GM12878 (cell line): ENCODE results near the gene SLC24A3. TPM values are rescaled to one million over a fixed set of nuclear protein-coding genes. Genes with fewer than 3 reads are reported as not detected.

ENCODE experiments used
- ATAC-seq: fragments of 200-7000 bp; cut with Tn5 transposase; 3 replicates; pipeline ENCODE4 v1.9.1; 2020; ENCODE audit warnings: mild to moderate bottlenecking, moderate library complexity
- BruUV-seq: library from RNA; stranded (reverse); fragments of 400-500 nt; replicated peaks from 2 replicates; lab custom pipeline; 2021; lab: Mats Ljungman, UMichigan
- CTCF ChIA-PET: fragments of 300-600 bp; sonication (Branson Sonifier 250); formaldehyde crosslinking; extraction: SDS; loops from one replicate; lab custom pipeline; 2021; ENCODE audit warnings: inconsistent platforms; lab: Yijun Ruan, JAX
- POLR2A ChIA-PET: fragments of 350-600 bp; formaldehyde crosslinking; extraction: SDS; loops from one replicate; lab custom pipeline; 2021; ENCODE audit warnings: inconsistent platforms; lab: Charles Lee
- RAD21 ChIA-PET: fragments of 300-600 bp; sonication (Branson Sonifier 250); formaldehyde crosslinking; loops from one replicate; lab custom pipeline; 2023; ENCODE audit warnings: antibody characterized with exemption; ENCODE audit not compliant: unreplicated experiment; lab: Charles Lee
- SMC1A ChIA-PET: fragments of 300-600 bp; sonication (Branson Sonifier 250); formaldehyde crosslinking; loops from one replicate; lab custom pipeline; 2023; ENCODE audit not compliant: unreplicated experiment, uncharacterized antibody; lab: Charles Lee
- DNase-seq: peaks from one replicate; pipeline ENCODE4 v3.0.0-alpha.2; 2011; ENCODE audit warnings: low read depth, low spot score
- FAIRE-seq: peaks from 3 replicates; lab custom pipeline; 2011; peaks lifted over from hg19 to GRCh38; lab: Jason Lieb, UNC
- H2AFZ ChIP-seq: 2 replicates; pipeline ENCODE4 v1.6.0; 2011; ENCODE audit warnings: low read depth, low read length, control low read depth; ENCODE audit not compliant: control insufficient read depth
- H3K27ac ChIP-seq: 2 replicates; pipeline ENCODE4 v1.5.1; 2011; ENCODE audit warnings: control low read depth; ENCODE audit not compliant: control insufficient read depth, insufficient read depth
- H3K27me3 ChIP-seq, 2 experiments: replicated peaks in 1 of 2; 2 replicates each; pipeline versions ENCODE4 v1.6.0 to v1.6.1; 2011; ENCODE audit warnings: low read length in 1 of 2; ENCODE audit not compliant: control insufficient read depth in 2 of 2, insufficient read depth in 2 of 2
- H3K36me3 ChIP-seq, 2 experiments: 2 replicates each; pipeline ENCODE4 v1.5.1; 2011; ENCODE audit warnings: low read length in 1 of 2; ENCODE audit not compliant: control insufficient read depth in 2 of 2, insufficient read depth in 2 of 2
- H3K4me1 ChIP-seq: 2 replicates; pipeline ENCODE4 v1.6.1; 2011; ENCODE audit warnings: mild to moderate bottlenecking, low read length, moderate library complexity, mixed read lengths; ENCODE audit not compliant: control insufficient read depth, insufficient read depth
- H3K4me2 ChIP-seq: 2 replicates; pipeline ENCODE4 v1.6.0; 2011; ENCODE audit warnings: control low read depth; ENCODE audit not compliant: control insufficient read depth, insufficient read depth
- H3K4me3 ChIP-seq: fragments of 200-600 bp; sonication (generic); 2 replicates; pipeline ENCODE4 v1.5.1; 2016
- H3K79me2 ChIP-seq: 2 replicates; pipeline ENCODE4 v1.6.0; 2011; ENCODE audit warnings: low read length; ENCODE audit not compliant: control insufficient read depth, insufficient read depth
- H3K9ac ChIP-seq: 2 replicates; pipeline ENCODE4 v1.8.0; 2011; ENCODE audit warnings: low read length, control low read depth, mixed read lengths; ENCODE audit not compliant: control insufficient read depth, insufficient read depth
- H3K9me3 ChIP-seq: replicated peaks from 3 replicates; pipeline ENCODE4 v1.5.1; 2011; ENCODE audit warnings: mild to moderate bottlenecking, low read length; ENCODE audit not compliant: control insufficient read depth, insufficient read depth
- H4K20me1 ChIP-seq: 2 replicates; pipeline ENCODE4 v1.6.0; 2011; ENCODE audit not compliant: control insufficient read depth, insufficient read depth
- ASH2L ChIP-seq: fragments of 300-600, 200-600 bp; sonication (generic); IDR thresholded peaks from 2 replicates; pipeline ENCODE4 v1.6.1; 2017; ENCODE audit warnings: low read depth, mild to moderate bottlenecking, borderline replicate concordance
- EZH2 ChIP-seq: IDR thresholded peaks from 2 replicates; pipeline ENCODE4 v1.6.1; 2012; ENCODE audit warnings: low read depth, mild to moderate bottlenecking, control low read depth, inconsistent platforms, low read length, borderline replicate concordance; ENCODE audit not compliant: control insufficient read depth
- HDGF ChIP-seq: fragments of 450-650 bp; IDR thresholded peaks from 2 replicates; pipeline ENCODE4 v1.6.1; 2016; ENCODE audit warnings: antibody characterized with exemption
- MYB ChIP-seq: fragments of 150-350 bp; IDR thresholded peaks from 2 replicates; pipeline ENCODE4 v1.6.1; 2014; ENCODE audit warnings: mild to moderate bottlenecking, low read depth, low read length, borderline replicate concordance
- MYC ChIP-seq: IDR thresholded peaks from 2 replicates; pipeline ENCODE4 v1.6.1; 2011; ENCODE audit warnings: mild to moderate bottlenecking, low read length, moderate library complexity, inconsistent platforms; ENCODE audit not compliant: insufficient read depth, insufficient replicate concordance, insufficient read length, severe bottlenecking
- RUNX3 ChIP-seq: IDR thresholded peaks from 2 replicates; pipeline ENCODE4 v1.6.1; 2012; ENCODE audit warnings: low read length, inconsistent platforms
- TCF12 ChIP-seq: IDR thresholded peaks from 2 replicates; pipeline ENCODE4 v1.6.1; 2011; ENCODE audit warnings: low read depth, mild to moderate bottlenecking, low read length
- ZBED1 ChIP-seq: IDR thresholded peaks from 2 replicates; pipeline ENCODE4 v1.6.1; 2016; ENCODE audit warnings: borderline replicate concordance
- ZNF24 ChIP-seq: fragments of 450-650 bp; IDR thresholded peaks from 2 replicates; pipeline ENCODE4 v1.6.1; 2017; ENCODE audit warnings: antibody characterized with exemption, mild to moderate bottlenecking
- WGBS: methylation state at CpG from one replicate; pipeline ENCODE4 v1.1.6; 2016; ENCODE audit warnings: low lambda C conversion rate; ENCODE audit not compliant: insufficient replicate concordance, insufficient coverage; ENCODE audit errors: missing lambda C conversion rate; 5-methylcytosine and 5-hydroxymethylcytosine counted together
- in situ Hi-C: fragments of 300-500 bp; cut with MboI; formaldehyde crosslinking; loops from 9 replicates; pipeline ENCODE4 v1.14.3; 2018; ENCODE audit warnings: mixed read lengths
- intact Hi-C: fragments of 100-400 bp; cut with micrococcal nuclease; formaldehyde crosslinking; loops from one replicate; pipeline ENCODE4 v1.14.2; 2022; ENCODE audit not compliant: unreplicated experiment
- polyA plus RNA-seq, 11 experiments: library from polyadenylated mRNA; depleted of rRNA in 4 of 11; unstranded in 6 of 11; stranded (reverse) in 5 of 11; fragments of >200 nt; fragmentation: Nextera tagmentation in 4 of 11; fragmentation: Illumina TruSeq in 1 of 11; extraction: Ambion mirVana in 4 of 11; extraction: Trizol in 1 of 11; gene quantifications; 1 replicate in 1 of 11; 2 replicates in 10 of 11; pipeline versions ENCODE4 v1.2.1 to v1.2.3, GENCODE V29; 2011 to 2016; ENCODE audit warnings: inconsistent platforms in 2 of 11, missing spikeins in 2 of 11, low read depth in 1 of 11
- total RNA-seq, 4 experiments: library from RNA; depleted of rRNA in 3 of 4; stranded (reverse); fragments of >200 nt in 3 of 4; fragmentation: Illumina TruSeq in 1 of 4; extraction: Trizol in 1 of 4; gene quantifications; 2 replicates each; pipeline versions ENCODE4 v1.2.1 to v1.2.3, GENCODE V29; 2013 to 2021
- TF ChIP-seq, protein P1 (sequence below): IDR thresholded peaks from 2 replicates; pipeline ENCODE4 v1.6.1; 2011; ENCODE audit warnings: borderline replicate concordance, low read depth, mild to moderate bottlenecking, moderate library complexity, mixed read lengths, low read length; ENCODE audit not compliant: insufficient read depth; ENCODE audit errors: extremely low read length
- TF ChIP-seq, protein P2 (sequence below): fragments of 450-650 bp; IDR thresholded peaks from 2 replicates; pipeline ENCODE4 v1.6.1; 2017; ENCODE audit warnings: mild to moderate bottlenecking, moderate library complexity
- TF ChIP-seq, protein P3 (sequence below): fragments of 450-650 bp; IDR thresholded peaks from 2 replicates; pipeline ENCODE4 v1.6.1; 2016; ENCODE audit warnings: mild to moderate bottlenecking
- TF ChIP-seq, protein P4 (sequence below): fragments of 450-650 bp; IDR thresholded peaks from 2 replicates; pipeline ENCODE4 v1.6.1; 2018; ENCODE audit warnings: borderline replicate concordance, mild to moderate bottlenecking; ENCODE audit not compliant: partially characterized antibody

Gene SLC24A3
- total and polyA plus RNA-seq, 10 of the 15 experiments (the other 5 are each of a cell fraction or from before 2014, with no cell fraction given), result 0.04 TPM; not detected in 9

DNA sequence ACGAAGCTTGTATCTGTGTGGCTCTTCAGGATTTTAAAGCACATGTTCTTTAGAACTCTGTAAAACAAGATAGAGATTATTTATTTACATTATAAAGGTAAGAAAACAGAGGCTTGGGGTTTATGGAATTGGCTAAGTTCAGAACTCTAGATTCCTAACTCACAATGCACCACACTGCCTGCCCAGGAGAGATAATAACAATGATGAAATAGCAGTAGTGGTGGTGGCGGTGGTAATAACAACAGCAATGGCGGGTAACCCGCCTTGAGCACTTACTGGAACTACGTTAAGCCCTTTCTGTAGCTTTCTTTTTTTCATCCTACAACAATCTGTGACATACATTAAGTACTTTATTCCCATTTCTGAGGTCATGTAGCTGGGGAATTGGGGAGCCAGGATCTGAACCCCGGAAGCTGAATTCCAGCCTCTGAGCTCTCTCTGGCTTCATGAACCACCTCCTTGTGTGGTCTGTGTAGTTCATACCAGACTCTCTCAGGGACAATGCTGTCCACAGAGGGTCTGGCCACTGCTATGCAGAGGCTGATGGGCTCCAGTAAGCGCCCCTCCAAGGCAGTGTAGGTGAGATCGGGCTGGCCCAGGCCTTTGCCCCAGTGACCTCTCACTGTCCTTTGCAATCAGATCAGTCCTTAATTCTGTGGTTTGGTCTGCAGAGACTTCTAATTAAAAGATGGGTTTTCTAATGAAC, 260.9 kb downstream of the SLC24A3 start (continued):
- TF ChIP-seq, protein P1, sequence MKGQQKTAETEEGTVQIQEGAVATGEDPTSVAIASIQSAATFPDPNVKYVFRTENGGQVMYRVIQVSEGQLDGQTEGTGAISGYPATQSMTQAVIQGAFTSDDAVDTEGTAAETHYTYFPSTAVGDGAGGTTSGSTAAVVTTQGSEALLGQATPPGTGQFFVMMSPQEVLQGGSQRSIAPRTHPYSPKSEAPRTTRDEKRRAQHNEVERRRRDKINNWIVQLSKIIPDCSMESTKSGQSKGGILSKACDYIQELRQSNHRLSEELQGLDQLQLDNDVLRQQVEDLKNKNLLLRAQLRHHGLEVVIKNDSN, result no peak
- TF ChIP-seq MYB (no peak), ZNF24 (no peak), RUNX3 (no peak), ZBED1 (no peak), MYC (no peak)

DNA sequence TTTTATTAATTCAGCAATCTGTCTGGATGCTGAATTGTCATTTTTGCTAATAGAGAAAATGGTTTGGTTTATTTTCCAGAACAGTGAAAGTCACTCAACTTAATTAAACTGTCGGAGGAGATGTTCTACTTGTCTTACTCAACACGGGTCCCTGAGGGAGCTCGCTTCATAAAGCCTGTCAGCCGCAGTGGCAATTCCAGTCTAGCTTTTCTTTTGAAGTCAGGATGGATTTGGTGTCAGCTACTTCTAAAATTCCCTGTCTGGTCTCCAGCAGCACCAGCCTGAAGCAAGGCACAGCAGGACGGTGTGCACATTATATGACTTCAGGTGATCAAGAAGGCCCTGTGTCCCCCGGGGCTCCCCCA, 261.5 kb downstream of the SLC24A3 start:
- BruUV-seq, result no TSS peak
- CTCF ChIA-PET, result no interaction called here
- no peak for ATAC-seq

More for the DNA sequence above, 261.5 kb downstream of the SLC24A3 start:
- no peak for FAIRE-seq
- H3K4me2 ChIP-seq, result no peak overlapping the region
- WGBS, result 39% methylated on average over 6 of the region's 6 CpGs
- TF ChIP-seq, protein P2, sequence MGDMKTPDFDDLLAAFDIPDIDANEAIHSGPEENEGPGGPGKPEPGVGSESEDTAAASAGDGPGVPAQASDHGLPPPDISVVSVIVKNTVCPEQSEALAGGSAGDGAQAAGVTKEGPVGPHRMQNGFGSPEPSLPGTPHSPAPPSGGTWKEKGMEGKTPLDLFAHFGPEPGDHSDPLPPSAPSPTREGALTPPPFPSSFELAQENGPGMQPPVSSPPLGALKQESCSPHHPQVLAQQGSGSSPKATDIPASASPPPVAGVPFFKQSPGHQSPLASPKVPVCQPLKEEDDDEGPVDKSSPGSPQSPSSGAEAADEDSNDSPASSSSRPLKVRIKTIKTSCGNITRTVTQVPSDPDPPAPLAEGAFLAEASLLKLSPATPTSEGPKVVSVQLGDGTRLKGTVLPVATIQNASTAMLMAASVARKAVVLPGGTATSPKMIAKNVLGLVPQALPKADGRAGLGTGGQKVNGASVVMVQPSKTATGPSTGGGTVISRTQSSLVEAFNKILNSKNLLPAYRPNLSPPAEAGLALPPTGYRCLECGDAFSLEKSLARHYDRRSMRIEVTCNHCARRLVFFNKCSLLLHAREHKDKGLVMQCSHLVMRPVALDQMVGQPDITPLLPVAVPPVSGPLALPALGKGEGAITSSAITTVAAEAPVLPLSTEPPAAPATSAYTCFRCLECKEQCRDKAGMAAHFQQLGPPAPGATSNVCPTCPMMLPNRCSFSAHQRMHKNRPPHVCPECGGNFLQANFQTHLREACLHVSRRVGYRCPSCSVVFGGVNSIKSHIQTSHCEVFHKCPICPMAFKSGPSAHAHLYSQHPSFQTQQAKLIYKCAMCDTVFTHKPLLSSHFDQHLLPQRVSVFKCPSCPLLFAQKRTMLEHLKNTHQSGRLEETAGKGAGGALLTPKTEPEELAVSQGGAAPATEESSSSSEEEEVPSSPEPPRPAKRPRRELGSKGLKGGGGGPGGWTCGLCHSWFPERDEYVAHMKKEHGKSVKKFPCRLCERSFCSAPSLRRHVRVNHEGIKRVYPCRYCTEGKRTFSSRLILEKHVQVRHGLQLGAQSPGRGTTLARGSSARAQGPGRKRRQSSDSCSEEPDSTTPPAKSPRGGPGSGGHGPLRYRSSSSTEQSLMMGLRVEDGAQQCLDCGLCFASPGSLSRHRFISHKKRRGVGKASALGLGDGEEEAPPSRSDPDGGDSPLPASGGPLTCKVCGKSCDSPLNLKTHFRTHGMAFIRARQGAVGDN, result no peak
- TF ChIP-seq EZH2 (no peak), HDGF (no peak), ASH2L (no peak), TCF12 (no peak)
- TF ChIP-seq, protein P3, sequence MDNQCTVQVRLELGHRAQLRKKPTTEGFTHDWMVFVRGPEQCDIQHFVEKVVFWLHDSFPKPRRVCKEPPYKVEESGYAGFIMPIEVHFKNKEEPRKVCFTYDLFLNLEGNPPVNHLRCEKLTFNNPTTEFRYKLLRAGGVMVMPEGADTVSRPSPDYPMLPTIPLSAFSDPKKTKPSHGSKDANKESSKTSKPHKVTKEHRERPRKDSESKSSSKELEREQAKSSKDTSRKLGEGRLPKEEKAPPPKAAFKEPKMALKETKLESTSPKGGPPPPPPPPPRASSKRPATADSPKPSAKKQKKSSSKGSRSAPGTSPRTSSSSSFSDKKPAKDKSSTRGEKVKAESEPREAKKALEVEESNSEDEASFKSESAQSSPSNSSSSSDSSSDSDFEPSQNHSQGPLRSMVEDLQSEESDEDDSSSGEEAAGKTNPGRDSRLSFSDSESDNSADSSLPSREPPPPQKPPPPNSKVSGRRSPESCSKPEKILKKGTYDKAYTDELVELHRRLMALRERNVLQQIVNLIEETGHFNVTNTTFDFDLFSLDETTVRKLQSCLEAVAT, result no peak
- TF ChIP-seq, protein P4, sequence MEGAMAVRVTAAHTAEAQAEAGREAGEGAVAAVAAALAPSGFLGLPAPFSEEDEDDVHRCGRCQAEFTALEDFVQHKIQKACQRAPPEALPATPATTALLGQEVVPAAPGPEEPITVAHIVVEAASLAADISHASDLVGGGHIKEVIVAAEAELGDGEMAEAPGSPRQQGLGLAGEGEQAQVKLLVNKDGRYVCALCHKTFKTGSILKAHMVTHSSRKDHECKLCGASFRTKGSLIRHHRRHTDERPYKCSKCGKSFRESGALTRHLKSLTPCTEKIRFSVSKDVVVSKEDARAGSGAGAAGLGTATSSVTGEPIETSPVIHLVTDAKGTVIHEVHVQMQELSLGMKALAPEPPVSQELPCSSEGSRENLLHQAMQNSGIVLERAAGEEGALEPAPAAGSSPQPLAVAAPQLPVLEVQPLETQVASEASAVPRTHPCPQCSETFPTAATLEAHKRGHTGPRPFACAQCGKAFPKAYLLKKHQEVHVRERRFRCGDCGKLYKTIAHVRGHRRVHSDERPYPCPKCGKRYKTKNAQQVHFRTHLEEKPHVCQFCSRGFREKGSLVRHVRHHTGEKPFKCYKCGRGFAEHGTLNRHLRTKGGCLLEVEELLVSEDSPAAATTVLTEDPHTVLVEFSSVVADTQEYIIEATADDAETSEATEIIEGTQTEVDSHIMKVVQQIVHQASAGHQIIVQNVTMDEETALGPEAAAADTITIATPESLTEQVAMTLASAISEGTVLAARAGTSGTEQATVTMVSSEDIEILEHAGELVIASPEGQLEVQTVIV, result no peak
- POLR2A ChIA-PET, result no interaction called here
- H3K4me1 ChIP-seq, result no peaks in the 10 kb centered on the region
- RAD21 ChIA-PET, result no interaction called here
- SMC1A ChIA-PET, result no interaction called here
- H4K20me1 ChIP-seq, result no peaks in the 10 kb centered on the region
- no peak overlapping the region for H3K27ac ChIP-seq
- peaks cover 0 to 2% of the 10 kb centered on the region in 2 experiments; a peak in 2 of 4 replicates for H3K27me3 ChIP-seq
- intact Hi-C loops, result no loop called here
- no peak overlapping the region for H3K9ac ChIP-seq
- no peak for DNase-seq
- no peak overlapping the region for H2AFZ ChIP-seq
- no peaks in the 10 kb centered on the region for H3K9me3 ChIP-seq
- H3K36me3 ChIP-seq, result no peaks in the 10 kb centered on the region
- H3K4me3 ChIP-seq, result no peak overlapping the region
- in situ Hi-C loops, result no loop called here
- H3K79me2 ChIP-seq, result no peaks in the 10 kb centered on the region
